SK-N-SH (cell line): ENCODE data around the gene TTC16.

Experiments
- CTCF ChIP-seq: fragments of 200-600 bp; sonication (generic); IDR thresholded peaks from 2 replicates; pipeline ENCODE4 v1.6.1; 2017; ENCODE audit warnings: antibody characterized with exemption, mild to moderate bottlenecking, moderate library complexity
- EP300 ChIP-seq, 2 experiments: IDR thresholded peaks; 2 replicates each; pipeline versions ENCODE4 v1.4.0 to v1.6.1; 2012; ENCODE audit warnings: borderline replicate concordance in 1 of 2, low read depth in 1 of 2, low read length in 1 of 2
- FOSL2 ChIP-seq: IDR thresholded peaks from 2 replicates; pipeline ENCODE4 v1.4.0; 2012; ENCODE audit warnings: low read depth, mild to moderate bottlenecking, moderate library complexity, borderline replicate concordance
- GABPA ChIP-seq: IDR thresholded peaks from 2 replicates; pipeline ENCODE4 v1.4.0; 2012; ENCODE audit warnings: low read depth, mild to moderate bottlenecking
- JUND ChIP-seq: IDR thresholded peaks from 2 replicates; pipeline ENCODE4 v1.4.0; 2012
- MAX ChIP-seq: IDR thresholded peaks from 2 replicates; pipeline ENCODE4 v1.4.0; 2012; ENCODE audit warnings: low read depth
- MXI1 ChIP-seq: IDR thresholded peaks from 2 replicates; pipeline ENCODE4 v1.6.1; 2012; ENCODE audit warnings: mild to moderate bottlenecking, low read depth, low read length, improper control_type of control experiment
- RAD21 ChIP-seq: IDR thresholded peaks from 2 replicates; pipeline ENCODE4 v1.6.1; 2012; ENCODE audit warnings: mild to moderate bottlenecking, low read length
- RFX5 ChIP-seq: IDR thresholded peaks from 2 replicates; pipeline ENCODE4 v1.6.1; 2012; ENCODE audit warnings: mild to moderate bottlenecking, improper control_type of control experiment, low read length
- TAF1 ChIP-seq: IDR thresholded peaks from 2 replicates; pipeline ENCODE4 v1.6.1; 2012; ENCODE audit warnings: low read depth, mild to moderate bottlenecking, low read length, moderate library complexity, borderline replicate concordance
- TF ChIP-seq, protein P1 (sequence below): IDR thresholded peaks from 2 replicates; pipeline ENCODE4 v1.4.0; 2012; ENCODE audit warnings: low read depth, borderline replicate concordance

DNA sequence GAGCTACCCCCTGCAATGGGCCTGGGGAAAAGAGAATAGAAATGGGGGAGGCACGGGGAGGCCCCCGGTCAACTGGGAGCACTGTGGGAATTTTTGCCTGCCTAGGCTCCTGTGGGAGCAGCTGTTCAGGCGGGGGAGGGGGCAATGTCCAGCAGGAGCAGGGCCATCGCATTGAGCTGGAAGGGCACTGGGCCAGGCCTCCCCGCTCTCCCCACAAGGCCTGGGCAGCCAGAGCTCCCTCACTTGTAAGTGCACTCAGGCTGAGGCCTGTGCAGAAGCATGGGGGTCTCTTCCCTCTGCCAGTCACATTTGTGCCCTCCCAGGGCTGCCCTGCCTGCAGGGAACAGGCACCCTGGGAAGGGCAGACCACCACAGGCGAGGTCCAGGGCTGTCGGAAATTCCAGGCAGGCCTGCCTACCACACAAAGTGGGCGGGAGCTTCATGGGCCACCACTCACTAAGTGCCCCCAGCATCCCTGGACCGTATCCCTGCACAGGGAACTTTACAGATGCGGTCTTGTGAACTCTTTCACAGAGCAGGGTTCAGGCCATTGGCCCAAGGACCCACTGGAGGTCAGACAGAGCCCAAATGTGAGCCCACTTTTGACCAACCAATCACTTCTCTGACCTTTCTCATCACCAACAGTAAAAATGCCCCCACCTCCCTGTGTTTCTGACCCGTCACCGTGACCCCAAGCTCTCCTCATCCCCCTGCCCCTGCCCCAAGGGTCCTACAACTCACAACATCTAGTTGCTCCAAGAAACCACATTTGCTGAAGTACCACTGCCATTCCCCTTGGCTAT lies 10.1 kb upstream of the TTC16 start:
- no peak for TF ChIP-seq EP300 (IDR thresholded peaks at IDR 0.05; ENCODE audit: borderline replicate concordance in 1 of 2, low read depth in 1 of 2, low read length in 1 of 2)
- TF ChIP-seq RAD21: no peak
- no peak for TF ChIP-seq CTCF
- TF ChIP-seq JUND: no peak
- TF ChIP-seq GABPA: no peak
- TF ChIP-seq TAF1: no peak
- TF ChIP-seq RFX5: no peak
- no peak for TF ChIP-seq FOSL2
- no peak for TF ChIP-seq MAX
- TF ChIP-seq MXI1: no peak
- TF ChIP-seq, protein P1, sequence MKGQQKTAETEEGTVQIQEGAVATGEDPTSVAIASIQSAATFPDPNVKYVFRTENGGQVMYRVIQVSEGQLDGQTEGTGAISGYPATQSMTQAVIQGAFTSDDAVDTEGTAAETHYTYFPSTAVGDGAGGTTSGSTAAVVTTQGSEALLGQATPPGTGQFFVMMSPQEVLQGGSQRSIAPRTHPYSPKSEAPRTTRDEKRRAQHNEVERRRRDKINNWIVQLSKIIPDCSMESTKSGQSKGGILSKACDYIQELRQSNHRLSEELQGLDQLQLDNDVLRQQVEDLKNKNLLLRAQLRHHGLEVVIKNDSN: no peak
